Caco-2 (cell line): ENCODE measurements around the gene NIM1K. TPM values are rescaled to one million over a fixed set of nuclear protein-coding genes. Genes with fewer than 3 reads are reported as not detected.

Experiments used
- BruUV-seq: library from RNA; stranded (reverse); fragments of 400-500 nt; replicated peaks from 2 replicates; lab custom pipeline; 2021; lab: Mats Ljungman, UMichigan
- CTCF ChIA-PET: fragments of 300-600 bp; sonication (Branson Sonifier 250); formaldehyde crosslinking; loops from one replicate; lab custom pipeline; 2022; ENCODE audit warnings: antibody characterized with exemption; lab: Charles Lee
- POLR2A ChIA-PET: fragments of 300-600 bp; sonication (Branson Sonifier 250); formaldehyde crosslinking; loops from one replicate; lab custom pipeline; 2022; ENCODE audit warnings: antibody characterized with exemption; lab: Charles Lee
- DNase-seq, 2 experiments: peaks; one replicate each; pipeline versions ENCODE4 v3.0.0 to v3.0.0-alpha.2; 2020 to 2022
- H3K27me3 ChIP-seq: replicated peaks from 2 replicates; pipeline ENCODE4 v1.6.0; 2011; ENCODE audit warnings: low read length; ENCODE audit not compliant: control insufficient read depth, insufficient read depth
- H3K36me3 ChIP-seq: 2 replicates; pipeline ENCODE4 v1.5.1; 2011; ENCODE audit warnings: low read length; ENCODE audit not compliant: control insufficient read depth, insufficient read depth
- H3K4me1 ChIP-seq: fragments of 250-450 bp; sonication (Bioruptor Pico); 2 replicates; pipeline ENCODE4 v1.5.1; 2020; ENCODE audit warnings: mild to moderate bottlenecking
- H3K4me3 ChIP-seq: 2 replicates; pipeline ENCODE4 v1.5.1; 2011; ENCODE audit warnings: low read depth, mild to moderate bottlenecking, control low read depth, low read length
- H3K9me3 ChIP-seq: fragments of 250-450 bp; sonication (Bioruptor Pico); 2 replicates; pipeline ENCODE4 v1.5.1; 2020; ENCODE audit warnings: mild to moderate bottlenecking, moderate library complexity
- H3K27ac Mint-ChIP-seq: one replicate; pipeline ENCODE4 v1.8.0; 2022; ENCODE audit warnings: mixed read lengths; ENCODE audit not compliant: unreplicated experiment
- H3K27me3 Mint-ChIP-seq: one replicate; pipeline ENCODE4 v1.8.0; 2022; ENCODE audit warnings: mixed read lengths; ENCODE audit not compliant: insufficient read depth, unreplicated experiment
- H3K36me3 Mint-ChIP-seq: one replicate; pipeline ENCODE4 v1.8.0; 2022; ENCODE audit warnings: mild to moderate bottlenecking, mixed read lengths; ENCODE audit not compliant: insufficient read depth, unreplicated experiment
- H3K4me1 Mint-ChIP-seq: one replicate; pipeline ENCODE4 v1.8.0; 2022; ENCODE audit warnings: low read depth, mixed read lengths; ENCODE audit not compliant: unreplicated experiment
- H3K4me3 Mint-ChIP-seq: one replicate; pipeline ENCODE4 v1.8.0; 2022; ENCODE audit warnings: mild to moderate bottlenecking, moderate library complexity, mixed read lengths; ENCODE audit not compliant: unreplicated experiment
- H3K9me3 Mint-ChIP-seq: one replicate; pipeline ENCODE4 v1.8.0; 2022; ENCODE audit warnings: mixed read lengths; ENCODE audit not compliant: unreplicated experiment
- intact Hi-C: fragments of 100-400 bp; cut with micrococcal nuclease; formaldehyde crosslinking; loops from one replicate; pipeline ENCODE4 v1.10.0; 2022; ENCODE audit not compliant: unreplicated experiment
- total RNA-seq: library from RNA; stranded (reverse); gene quantifications from 2 replicates; pipeline ENCODE4 v1.2.3, GENCODE V29; 2022
- TF ChIP-seq, protein P1 (sequence below), 2 experiments: fragments of 200-600 bp in 1 of 2; IDR thresholded peaks; 1 replicate in 1 of 2; 2 replicates in 1 of 2; pipeline versions ENCODE4 v1.5.1 to v1.8.0; 2011 to 2022; ENCODE audit warnings: antibody characterized with exemption in 1 of 2, control low read depth in 1 of 2, inconsistent platforms in 1 of 2, low read depth in 1 of 2, low read length in 1 of 2, mild to moderate bottlenecking in 1 of 2, moderate library complexity in 1 of 2; ENCODE audit not compliant: insufficient read depth in 1 of 2, severe bottlenecking in 1 of 2, unreplicated experiment in 1 of 2

NIM1K gene
- total RNA-seq, 1 experiment from 2014 or later: not detected

DNA sequence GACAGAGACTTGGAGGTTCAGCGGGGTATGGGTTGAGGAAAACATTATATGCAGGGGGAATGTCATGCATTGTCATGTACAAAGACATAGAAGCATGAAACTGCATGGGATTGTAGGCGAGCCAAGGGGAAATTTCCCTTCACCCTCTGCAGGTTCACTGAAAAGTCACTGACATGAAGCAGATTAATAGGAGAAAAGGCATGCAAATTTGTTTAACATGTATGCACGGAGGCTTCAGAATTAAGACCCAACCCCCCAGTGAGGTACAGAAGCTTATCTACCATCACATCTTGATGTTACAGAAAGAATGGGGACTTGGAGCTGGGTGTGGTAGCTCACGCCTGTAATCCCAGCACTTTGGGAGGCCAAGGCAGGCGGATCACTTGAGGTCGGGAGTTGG is 18.5 kb downstream of the NIM1K start:
- ChIA-PET CTCF (no interaction called here), POLR2A (no interaction called here)
- Histone ChIP-seq H3K27me3 (no peaks in the 10 kb centered on the region), H3K9me3 (no peaks in the 10 kb centered on the region), H3K4me3 (no peak overlapping the region), H3K4me1 (peaks cover 7% of the 10 kb centered on the region; the same call in 1 of the 2 replicates), H3K36me3 (no peaks in the 10 kb centered on the region)
- no TSS peak for BruUV-seq
- DNase-seq: no peak
- TF ChIP-seq, protein P1, sequence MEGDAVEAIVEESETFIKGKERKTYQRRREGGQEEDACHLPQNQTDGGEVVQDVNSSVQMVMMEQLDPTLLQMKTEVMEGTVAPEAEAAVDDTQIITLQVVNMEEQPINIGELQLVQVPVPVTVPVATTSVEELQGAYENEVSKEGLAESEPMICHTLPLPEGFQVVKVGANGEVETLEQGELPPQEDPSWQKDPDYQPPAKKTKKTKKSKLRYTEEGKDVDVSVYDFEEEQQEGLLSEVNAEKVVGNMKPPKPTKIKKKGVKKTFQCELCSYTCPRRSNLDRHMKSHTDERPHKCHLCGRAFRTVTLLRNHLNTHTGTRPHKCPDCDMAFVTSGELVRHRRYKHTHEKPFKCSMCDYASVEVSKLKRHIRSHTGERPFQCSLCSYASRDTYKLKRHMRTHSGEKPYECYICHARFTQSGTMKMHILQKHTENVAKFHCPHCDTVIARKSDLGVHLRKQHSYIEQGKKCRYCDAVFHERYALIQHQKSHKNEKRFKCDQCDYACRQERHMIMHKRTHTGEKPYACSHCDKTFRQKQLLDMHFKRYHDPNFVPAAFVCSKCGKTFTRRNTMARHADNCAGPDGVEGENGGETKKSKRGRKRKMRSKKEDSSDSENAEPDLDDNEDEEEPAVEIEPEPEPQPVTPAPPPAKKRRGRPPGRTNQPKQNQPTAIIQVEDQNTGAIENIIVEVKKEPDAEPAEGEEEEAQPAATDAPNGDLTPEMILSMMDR (IDR thresholded peaks at IDR 0.05; ENCODE audit: insufficient read depth in 1 of 2, low read depth in 1 of 2, low read length in 1 of 2, severe bottlenecking in 1 of 2, unreplicated experiment in 1 of 2): no peak
- Mint-ChIP-seq H3K4me1 (no peaks in the 10 kb centered on the region), H3K27me3 (no peaks in the 10 kb centered on the region), H3K36me3 (no peaks in the 10 kb centered on the region), H3K27ac (no peak overlapping the region), H3K4me3 (no peak overlapping the region), H3K9me3 (no peaks in the 10 kb centered on the region)
- intact Hi-C loops: no loop called here

DNA sequence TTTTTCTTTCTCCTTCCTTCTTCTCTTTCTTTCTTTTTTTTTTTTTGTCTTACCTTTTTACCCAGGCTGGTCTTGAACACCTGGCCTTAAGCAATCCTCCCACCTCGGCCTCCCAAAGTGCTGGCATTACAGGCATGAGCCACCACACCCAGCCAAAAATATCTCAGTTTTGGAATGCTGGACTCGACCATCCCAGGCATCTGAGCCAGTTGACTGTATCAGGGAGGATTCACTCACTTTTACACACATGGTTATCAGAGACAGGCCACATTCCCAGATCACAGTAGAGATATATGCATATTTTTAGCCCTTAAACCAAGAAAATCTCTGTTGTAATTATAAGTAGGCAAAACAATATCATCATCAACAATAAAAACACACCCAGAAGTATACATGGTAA is 21.9 kb downstream of the NIM1K start:
- H3K4me3 ChIP-seq: no peak overlapping the region
- DNase-seq: no peak
- Mint-ChIP-seq H3K27ac (no peak overlapping the region), H3K4me3 (no peak overlapping the region), H3K4me1 (no peaks in the 10 kb centered on the region), H3K36me3 (no peaks in the 10 kb centered on the region), H3K27me3 (peaks cover 3% of the 10 kb centered on the region), H3K9me3 (no peaks in the 10 kb centered on the region)
- TF ChIP-seq, protein P1 (IDR thresholded peaks at IDR 0.05; ENCODE audit: insufficient read depth in 1 of 2, low read depth in 1 of 2, low read length in 1 of 2, severe bottlenecking in 1 of 2, unreplicated experiment in 1 of 2): no peak
- H3K9me3 ChIP-seq: no peaks in the 10 kb centered on the region
- H3K27me3 ChIP-seq: no peaks in the 10 kb centered on the region
- peaks cover 2% of the 10 kb centered on the region; the same call in 1 of the 2 replicates for H3K4me1 ChIP-seq
- ChIA-PET POLR2A (no interaction called here), CTCF (no interaction called here)
- no peaks in the 10 kb centered on the region for H3K36me3 ChIP-seq
- intact Hi-C loops: no loop called here
- BruUV-seq: no TSS peak

DNA sequence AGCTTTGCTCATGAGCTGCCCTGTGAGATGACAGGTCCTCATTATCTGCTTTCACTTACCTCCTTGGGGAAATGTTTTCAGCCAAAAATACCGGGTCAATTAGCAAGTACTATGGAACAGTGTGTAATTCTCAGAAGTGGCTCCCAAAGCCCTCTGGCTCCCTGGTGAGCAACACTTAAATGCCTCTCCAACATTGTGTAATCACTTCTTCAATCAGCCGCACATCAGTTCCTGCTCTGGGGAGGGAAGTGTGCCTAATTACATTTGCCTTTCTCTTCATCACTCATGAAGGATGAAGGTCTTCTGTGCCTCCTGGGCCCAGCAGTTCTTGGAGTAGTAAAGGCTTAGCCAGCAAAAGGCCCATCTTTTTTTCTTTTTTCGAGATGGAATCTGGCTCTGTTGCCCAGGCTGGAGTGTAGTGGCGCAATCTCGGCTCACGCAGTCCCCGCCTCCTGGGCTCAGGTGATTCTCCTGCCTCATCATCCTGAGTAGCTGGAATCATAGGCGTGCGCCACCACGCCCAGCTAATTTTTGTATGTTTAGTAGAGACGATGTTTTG is 23.1 kb downstream of the NIM1K start:
- no peak for DNase-seq
- H3K36me3 Mint-ChIP-seq: no peaks in the 10 kb centered on the region
- no peaks in the 10 kb centered on the region for H3K4me1 Mint-ChIP-seq
- Histone ChIP-seq H3K9me3 (no peaks in the 10 kb centered on the region), H3K4me1 (no peaks in the 10 kb centered on the region), H3K4me3 (no peak overlapping the region), H3K27me3 (no peaks in the 10 kb centered on the region), H3K36me3 (no peaks in the 10 kb centered on the region)
- H3K4me3 Mint-ChIP-seq: no peak overlapping the region
- peaks cover 3% of the 10 kb centered on the region for H3K27me3 Mint-ChIP-seq
- no peaks in the 10 kb centered on the region for H3K9me3 Mint-ChIP-seq
- ChIA-PET CTCF (no interaction called here), POLR2A (interaction anchor here (0.7 kb wide), 1 partner anchor 8 kb away, joined by 7 read pairs; no protein-coding TSS in a partner anchor)
- intact Hi-C loops: no loop called here
- H3K27ac Mint-ChIP-seq: no peak overlapping the region
- no TSS peak for BruUV-seq
- TF ChIP-seq, protein P1 (IDR thresholded peaks at IDR 0.05; ENCODE audit: insufficient read depth in 1 of 2, low read depth in 1 of 2, low read length in 1 of 2, severe bottlenecking in 1 of 2, unreplicated experiment in 1 of 2): no peak
